Activated CD8-positive, alpha-beta memory T cell treated with anti-CD3 and anti-CD28 coated beads for 4 hours (primary cell): Measurements from ENCODE around the gene PLCG2.
"Not testable (repeated sequence)": the region's sequence is repeated elsewhere in the genome, so short reads cannot be mapped to it uniquely, and the experiment has no call there.

Experiments used
- DNase-seq, 2 donors: peaks; one replicate each; pipeline ENCODE4 v3.0.0-alpha.2; 2020; ENCODE audit warnings: low read depth in 2 of 2

PLCG2 gene

DNA sequence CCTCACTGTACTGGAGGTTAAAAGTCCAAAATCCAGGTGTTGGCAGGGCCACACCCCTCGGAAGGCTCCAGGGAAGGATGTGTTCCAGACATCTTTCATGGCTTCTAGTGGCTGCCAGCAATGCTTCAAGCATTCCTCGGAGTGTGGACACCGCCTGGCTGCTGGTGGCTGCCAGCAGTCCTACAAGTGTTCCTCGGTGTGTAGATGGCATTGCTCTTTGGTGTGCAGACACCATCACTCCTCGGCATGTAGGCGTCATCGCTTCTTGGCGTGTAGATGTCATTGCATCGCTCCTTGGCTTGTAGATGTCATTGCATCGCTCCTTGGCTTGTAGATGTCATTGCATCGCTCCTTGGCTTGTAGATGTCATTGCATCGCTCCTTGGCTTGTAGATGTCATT lies 98.4 kb downstream of the PLCG2 start:
- not testable (repeated sequence) for DNase-seq

DNA sequence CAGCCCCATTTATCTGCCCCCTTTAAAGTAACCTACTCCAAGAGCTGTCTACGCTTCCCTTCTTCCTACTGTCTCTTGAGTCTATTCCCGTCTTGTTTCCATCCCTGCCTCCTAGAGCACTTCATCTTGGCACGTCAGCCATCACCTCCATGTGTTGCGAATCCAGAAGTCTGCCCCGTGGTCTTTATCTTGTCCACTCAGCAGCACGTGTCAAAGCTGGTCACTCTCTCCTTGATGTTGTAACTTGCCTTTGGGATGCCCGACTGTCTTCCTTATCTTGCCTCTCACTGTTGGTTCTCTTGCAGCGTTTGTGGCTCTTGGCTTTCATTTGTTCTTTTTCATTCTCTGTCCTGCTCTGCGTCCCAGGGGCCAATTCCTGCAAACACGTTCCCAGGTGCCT lies 99.4 kb downstream of the PLCG2 start:
- no peak for DNase-seq

DNA sequence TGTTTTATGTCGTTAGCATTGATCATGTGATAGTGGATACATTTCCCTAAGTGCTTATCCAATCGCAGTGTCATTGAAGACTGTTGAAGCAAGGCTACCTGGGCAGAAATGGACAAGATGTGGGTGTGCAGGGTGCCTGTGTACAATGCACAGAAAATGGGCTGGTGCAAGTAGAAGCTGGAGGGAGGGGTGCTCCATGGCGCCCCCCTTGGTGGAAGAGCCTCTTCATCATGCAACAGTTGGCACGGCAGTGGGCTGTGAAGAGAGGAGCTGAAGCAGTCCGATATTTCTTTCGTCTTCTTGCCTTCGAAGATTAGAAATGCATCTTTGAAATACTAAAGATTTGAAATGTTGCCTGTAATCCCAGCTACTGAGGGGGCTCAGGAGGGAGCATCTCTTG lies 100.5 kb downstream of the PLCG2 start:
- no peak for DNase-seq

DNA sequence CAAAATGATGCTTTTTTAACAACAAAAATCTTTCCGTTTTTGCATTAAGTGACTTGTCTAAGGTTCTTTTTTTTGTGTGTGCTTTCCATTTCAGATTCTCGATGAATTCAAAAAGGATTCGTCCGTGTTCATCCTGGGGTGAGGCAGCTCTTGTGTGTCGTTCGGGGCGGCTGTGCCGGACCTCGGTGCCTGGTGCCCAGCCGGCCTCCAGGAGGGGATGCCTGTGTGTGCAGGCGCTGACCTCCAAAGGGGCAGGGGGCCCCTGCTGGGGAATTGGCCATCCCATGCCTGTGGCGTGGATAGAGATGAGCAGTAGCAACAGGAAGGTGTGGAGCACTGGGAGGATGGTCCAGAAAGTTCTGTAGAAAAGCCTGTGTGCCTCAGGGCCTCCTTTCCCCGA lies 101.7 kb downstream of the PLCG2 start:
- no peak for DNase-seq

DNA sequence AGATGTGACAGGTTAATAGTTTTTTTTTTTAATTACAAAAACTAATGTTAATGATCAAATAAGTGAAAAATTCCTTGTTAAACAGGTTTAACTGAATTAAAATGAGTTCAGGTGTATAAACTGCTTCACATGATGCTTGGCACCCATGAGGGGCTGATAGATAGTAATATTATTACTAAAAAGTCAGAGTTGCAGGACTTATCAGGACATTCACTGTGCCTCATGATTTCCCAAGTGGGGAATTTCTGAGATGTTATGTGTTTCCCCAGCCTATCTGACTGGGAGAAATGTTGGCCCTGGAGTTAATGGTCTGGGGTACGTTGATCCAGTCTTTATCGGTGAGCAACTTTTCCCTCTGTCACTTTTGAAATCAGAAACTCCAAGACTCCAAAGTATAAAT lies 102.1 kb downstream of the PLCG2 start:
- DNase-seq: no peak

DNA sequence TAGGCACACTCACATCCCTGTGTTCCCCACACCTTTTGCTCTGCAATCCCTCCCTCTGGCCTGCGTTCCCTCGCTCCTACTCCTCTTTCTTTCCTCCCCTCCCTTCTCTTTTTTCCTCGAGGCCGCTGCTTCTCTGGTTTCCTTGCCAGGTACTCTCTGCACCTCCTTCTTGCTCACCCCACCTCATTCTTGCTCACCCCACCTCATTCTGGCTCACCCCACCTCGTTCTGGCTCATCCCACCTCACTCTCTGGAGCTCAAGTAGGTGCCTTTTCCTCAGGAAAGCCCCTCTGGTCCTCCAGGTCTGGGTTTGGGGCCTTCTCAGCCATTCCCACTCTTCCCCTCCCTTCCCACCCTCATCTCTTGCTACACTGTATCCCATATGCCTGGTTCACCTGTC lies 103.5 kb downstream of the PLCG2 start:
- no peak for DNase-seq

DNA sequence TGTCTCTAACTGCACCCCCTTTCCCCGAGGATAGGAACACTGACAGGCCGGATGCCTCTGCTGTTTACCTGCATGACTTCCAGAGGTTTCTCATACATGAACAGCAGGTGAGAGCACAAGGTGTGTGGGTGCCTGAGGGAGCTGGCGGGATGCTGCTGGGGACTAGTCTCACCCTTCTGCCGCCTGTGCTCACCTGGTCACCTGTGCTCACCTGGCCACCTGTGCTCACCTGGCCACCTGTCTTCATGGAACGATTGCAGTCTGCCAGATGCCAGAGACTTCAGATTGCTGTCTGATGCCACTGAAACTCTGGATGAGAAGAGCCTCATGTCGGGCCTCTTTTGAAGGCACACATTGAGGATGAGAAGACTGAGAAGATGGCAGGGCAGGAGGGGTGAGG lies 104.1 kb downstream of the PLCG2 start:
- no peak for DNase-seq

DNA sequence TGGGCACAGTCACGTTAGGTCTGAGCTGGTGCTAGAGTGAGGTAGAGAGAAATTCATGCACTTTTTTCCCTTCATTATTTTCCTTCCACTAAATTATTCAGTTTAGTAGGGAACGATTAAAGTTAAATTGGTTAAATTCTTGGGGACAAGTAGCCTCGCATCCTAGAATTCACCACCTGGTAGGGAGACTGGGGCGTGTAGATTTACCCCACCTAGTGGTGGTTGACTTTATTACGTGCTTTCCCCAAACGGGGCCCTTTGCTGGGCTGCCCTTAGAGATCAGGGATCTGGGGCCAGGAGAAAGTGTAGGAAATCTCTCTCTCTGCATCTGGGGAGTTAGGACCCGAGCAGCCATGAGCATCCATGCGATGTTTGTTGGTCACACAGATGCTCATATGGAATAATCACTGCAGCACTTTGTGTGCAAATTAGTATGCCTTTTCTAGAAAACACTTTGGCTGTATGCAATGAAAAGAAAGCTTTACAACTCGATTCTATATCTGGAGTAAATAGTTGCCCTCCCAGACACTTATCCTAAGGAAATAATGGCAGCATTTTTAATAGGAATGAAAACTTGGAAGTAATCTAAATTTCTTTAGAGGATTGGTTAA lies 107.0 kb downstream of the PLCG2 start:
- DNase-seq: no peak

DNA sequence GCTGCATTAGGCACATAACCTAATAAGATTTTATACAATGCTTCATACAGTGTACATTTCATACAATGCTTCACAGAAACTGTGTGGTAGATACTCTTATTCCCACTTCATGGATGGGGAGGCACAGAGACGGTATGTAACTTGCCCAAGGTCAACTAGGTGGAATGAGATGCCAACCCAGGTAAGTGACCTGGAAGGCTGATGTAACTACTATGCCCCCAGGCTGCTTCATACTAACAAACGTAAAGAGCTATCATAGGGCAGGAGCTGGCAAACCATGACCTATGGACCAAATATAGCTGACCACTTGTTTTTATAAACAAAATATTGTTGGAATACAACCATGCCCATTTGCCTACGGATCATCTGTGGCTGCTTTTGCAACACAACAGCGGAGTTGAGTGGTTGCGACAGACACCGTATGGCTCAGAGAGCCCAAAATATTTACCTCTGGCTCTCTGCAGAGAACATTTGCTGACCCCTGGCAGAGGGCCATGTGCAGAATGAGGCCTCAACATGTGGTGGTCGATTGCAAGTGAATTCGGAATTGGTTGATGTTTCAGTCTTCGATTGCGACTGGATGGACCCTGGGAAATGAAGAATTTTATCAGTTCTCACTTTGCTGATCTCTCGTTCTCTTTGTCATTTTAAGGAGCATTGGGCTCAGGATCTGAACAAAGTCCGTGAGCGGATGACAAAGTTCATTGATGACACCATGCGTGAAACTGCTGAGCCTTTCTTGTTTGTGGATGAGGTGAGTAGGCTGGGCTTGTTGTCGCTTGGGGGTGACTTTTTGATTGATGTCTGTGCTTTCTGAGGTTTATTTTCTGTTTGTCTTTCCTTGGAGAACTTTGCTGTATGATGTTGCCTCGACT lies 109.7 kb downstream of the PLCG2 start:
- no peak for DNase-seq

DNA sequence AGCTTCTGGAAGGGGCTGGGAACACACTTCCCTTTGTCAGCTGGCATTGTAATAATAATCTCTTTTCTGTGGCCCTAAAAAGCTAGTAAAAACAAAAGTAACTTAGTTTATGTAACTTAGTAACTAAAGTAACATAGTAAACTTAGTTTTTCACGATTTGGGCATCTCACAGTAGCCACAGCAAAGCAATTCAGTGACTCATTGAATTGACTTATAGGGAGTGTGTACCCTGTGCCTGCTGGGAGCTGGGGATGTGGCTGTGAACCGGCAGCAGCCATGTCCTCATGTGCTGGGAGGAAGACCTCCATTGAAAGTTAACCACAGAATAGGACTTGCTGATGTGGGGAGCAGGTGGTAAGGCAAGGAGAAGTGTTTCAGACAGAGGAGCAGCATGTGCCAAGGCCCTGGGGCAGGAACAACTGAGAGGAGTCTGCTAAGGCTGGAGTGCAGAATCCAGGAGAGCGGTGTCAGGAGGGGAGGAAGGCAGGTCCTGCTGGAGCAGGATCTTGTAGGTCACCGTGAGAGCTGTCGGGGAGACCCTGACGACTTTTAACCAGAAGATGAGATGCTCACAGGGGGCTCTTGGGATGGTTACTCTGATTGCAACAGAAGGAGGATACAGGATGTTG lies 112.8 kb downstream of the PLCG2 start:
- DNase-seq: no peak

DNA sequence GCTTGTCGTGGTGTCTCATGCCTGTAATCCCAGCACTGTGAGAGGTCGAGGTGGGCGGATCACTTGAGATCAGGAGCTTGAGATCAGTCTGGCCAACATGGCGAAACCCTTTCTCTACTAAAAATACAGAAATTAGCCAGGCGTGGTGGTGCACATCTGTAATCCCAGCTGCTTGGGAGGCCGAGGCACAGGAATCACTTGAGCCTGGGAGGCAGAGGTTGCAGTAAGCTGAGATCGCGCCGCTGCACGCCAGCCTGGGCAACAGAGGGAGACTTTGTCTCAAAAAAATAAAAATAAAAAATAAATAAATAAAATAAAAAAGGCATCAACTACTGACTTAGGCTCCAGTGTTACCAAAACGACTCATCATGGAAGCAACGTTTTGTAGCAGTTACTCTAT lies 115.5 kb downstream of the PLCG2 start:
- DNase-seq: no peak

DNA sequence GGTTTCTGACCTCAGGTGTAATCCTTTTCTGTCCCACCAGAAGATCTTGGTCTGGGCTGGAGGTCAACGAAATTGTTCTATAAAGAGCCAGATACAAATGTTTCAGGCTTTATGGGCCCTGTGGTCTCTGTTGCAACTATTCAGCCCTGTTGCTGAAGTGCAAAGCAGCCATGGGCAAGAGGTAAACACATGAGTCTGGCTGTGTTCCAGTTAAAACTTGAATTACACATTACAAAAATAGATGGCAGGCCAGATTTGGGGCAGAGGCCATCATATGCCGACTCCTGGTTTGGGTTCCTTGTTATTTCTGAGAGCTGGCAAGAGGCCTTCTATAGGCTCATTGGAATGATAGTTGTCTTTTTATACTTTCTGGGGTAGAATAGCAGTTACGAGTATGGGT lies 117.8 kb downstream of the PLCG2 start:
- no peak for DNase-seq

DNA sequence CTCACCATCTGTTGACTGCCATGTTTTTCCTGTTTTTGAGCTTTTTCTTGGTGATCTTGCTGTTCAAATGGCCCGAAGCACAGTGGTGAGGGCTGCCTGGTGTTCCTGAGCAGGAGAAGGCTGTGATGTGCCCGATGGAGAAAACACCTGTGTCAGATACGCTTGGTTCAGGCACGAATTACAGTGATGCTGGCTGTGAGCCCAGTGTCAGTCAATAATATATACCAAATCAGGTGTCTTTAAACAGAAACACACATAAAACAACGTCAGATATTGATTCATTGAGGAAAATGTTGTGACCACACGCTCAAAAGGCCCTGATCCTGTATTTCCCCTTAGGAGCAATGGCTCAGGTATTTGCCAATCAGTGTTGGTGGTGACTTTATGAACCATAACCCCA lies 120.5 kb downstream of the PLCG2 start:
- no peak for DNase-seq

DNA sequence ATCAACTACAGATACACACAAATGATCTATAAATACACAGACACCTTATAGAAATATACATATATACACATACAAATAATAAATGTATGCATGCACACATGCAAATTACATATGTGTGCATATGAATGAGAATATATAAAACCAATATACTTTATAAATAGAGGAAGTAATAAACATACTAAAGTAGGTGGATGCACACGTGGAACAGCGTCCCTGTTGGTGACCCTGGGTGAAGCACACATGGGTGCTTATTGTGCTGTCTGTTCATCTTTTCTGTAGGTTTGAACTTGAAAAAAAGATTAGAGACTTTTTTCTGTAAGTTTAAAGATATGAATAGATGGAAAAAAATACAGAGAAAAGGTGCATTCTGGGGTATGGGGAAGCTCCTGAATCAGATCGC lies 120.9 kb downstream of the PLCG2 start:
- DNase-seq: no peak

DNA sequence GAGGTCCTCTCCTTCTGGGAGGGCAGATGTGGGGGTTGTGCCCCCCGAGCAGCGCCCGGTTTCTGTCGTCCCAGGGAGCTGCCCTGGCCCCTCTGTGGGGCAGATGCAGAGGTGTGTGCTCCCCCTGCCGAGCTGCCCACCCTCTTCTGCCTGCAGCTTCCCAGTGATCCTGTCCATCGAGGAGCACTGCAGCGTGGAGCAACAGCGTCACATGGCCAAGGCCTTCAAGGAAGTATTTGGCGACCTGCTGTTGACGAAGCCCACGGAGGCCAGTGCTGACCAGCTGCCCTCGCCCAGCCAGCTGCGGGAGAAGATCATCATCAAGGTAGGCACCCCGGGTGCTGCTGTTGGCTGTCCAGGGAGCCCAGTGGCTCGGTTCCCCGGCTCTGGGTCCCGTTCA lies 121.4 kb downstream of the PLCG2 start:
- no peak for DNase-seq

DNA sequence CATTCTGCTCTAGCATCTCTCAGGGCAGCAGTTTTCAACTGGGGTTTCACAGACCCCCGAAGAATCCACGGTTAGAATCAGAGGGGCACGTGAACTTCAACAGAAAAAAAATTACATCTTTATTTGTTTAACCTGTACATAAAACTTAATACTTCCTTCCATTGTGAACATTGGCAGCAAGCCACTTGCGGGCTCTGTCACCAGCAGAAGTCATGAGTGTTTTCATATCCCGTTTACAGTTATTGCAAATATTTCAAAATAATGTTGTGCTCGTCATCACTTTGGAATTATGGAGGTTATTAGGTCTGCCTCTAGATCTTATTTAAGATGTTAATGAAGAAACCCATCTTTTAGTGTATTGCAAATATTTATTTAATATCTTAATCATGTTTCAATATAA lies 122.4 kb downstream of the PLCG2 start:
- DNase-seq: no peak

DNA sequence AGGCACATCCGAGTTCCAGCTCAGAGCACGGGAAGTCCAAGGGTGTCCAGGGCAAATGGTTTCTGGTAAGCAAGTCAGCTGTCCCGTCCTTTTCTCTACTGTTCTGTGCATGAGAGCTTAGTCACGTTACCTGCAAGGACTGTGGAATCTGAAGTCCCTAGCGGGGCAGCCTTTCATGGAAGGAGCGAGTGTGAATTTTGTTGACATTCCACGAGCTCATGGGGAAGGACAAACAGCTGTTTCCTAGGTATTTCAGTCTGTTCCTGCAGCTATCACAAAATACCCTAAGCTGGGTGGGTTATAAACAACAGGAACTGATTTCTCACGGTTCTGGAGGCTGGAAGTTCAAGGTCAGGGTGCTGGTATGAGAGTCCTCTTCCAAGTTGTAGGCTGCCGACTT lies 122.9 kb downstream of the PLCG2 start:
- DNase-seq: no peak

DNA sequence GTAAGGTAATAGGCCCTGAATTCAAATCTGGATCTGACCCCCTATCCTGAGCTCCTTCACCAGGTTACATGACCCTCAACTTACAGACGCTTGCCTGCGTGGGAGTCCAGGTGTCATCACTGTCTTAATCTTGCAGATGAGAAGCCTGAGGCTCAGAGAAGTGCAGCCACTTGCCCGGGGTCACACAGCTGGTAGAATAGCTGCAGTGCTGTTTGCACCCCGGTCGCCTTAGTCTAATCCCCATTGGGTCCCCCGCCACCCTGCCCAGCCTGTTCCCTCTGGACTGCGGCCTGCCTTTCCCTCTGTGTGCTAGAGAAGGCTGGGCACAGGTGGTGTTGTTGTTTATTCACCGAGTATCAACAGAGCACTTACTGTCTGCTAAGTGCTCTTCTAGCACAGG lies 125.2 kb downstream of the PLCG2 start:
- DNase-seq: no peak

DNA sequence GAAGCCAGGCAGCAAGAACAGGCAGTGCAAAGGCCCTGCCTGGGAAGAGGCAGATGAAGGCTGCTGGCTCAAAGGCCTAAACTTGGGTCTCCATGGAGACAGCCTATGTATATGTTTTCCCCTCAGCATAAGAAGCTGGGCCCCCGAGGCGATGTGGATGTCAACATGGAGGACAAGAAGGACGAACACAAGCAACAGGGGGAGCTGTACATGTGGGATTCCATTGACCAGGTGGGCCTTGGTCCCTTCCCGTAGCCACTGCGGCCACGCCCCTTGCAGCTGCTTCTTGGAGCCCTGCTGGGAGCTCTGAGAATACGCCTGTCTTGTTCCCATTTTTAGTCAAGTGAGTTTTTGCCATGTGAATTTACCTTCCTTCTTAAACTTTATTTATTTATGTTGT lies 126.2 kb downstream of the PLCG2 start:
- DNase-seq: no peak

DNA sequence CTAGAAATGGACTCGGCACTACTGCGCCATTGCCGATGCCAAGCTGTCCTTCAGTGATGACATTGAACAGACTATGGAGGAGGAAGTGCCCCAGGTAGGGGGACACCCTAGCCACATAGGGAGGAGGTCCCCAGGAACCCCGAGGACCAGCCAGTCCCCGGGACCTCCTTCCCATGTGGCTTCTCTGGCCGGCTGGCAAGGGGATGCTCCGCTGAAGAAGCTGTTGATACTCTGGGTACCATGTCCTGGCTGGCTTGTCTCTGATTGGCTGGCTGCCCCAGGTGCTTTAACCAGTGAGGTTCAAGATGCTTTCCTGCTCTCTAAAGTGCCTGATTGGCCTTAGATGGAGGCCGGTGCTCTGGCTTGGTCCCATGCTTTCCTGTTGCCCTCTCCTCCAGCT lies 128.6 kb downstream of the PLCG2 start:
- DNase-seq: no peak

DNA sequence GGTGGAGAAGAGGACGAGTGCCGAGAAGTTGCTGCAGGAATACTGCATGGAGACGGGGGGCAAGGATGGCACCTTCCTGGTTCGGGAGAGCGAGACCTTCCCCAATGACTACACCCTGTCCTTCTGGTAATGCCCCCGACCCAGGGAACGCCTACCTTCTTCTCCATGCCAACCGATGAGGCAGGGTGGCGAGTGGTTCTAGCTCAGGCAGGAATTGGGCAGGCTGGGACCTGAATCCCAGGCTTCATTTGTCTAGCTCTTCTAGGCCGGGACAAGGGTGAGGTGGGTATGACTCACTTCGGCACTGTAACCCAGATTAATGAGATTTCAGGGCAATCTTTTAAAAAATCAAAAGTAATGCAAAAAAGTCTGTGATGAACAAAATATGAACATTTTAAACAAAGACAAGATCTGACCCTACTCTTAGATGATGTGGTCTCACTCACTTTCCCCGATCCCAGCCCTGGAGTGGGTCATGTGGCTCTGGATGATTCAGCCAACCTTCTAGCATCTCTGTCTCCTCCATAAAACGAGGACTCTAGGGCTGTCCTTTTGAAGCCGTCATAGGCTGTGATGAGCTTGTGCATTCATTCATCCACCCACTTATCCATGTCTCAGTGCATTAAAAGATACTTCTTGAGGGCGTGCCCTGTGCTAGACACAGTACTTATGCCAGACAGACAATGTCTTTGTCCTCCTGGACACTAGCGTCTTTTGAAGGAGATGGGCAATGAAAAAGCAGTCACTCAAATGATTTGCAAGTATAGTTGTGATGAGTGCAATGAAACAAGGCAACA lies 129.6 kb downstream of the PLCG2 start:
- no peak for DNase-seq

DNA sequence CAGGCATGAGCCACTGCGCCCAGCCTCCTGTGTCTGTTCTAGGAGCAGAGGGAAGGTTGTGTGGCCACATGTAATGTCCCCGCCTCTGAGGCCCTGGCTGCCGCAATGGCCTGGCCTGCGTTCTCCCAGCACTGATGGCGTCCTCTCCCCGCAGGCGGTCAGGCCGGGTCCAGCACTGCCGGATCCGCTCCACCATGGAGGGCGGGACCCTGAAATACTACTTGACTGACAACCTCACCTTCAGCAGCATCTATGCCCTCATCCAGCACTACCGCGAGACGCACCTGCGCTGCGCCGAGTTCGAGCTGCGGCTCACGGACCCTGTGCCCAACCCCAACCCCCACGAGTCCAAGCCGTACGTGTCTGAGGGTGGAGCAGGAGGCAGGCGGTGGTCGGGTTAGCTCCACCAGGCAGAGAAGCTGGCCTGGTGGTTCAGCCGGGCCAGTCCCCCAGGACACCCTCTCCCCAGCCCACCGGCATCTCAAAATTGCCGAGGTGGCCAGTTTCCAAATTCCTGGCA lies 131.3 kb downstream of the PLCG2 start:
- no peak for DNase-seq
